ENCODE measurements around the gene FRA10AC1.

- peak in 1 of 4 donors; percentile 2 for TF ChIP-seq CTCF (IDR thresholded peaks at IDR 0.05)
- TF ChIP-seq POLR2A (IDR thresholded peaks at IDR 0.05), result no peak
These were observed 6.7 kb downstream of the FRA10AC1 start for GRCh38 chr10:93695740-93696139.

All from right lobe of liver (tissue), 4 donors.